GM23338 (cell line): ENCODE results near the gene KCNMB2. TPM values are rescaled to one million over a fixed set of nuclear protein-coding genes. Genes with fewer than 3 reads are reported as not detected.

Experiments
- ATAC-seq: fragments of 200-7000 bp; cut with Tn5 transposase; 3 replicates; pipeline ENCODE4 v1.9.1; 2020
- DNase-seq: peaks from one replicate; pipeline ENCODE4 v3.0.0-alpha.2; 2015; ENCODE audit warnings: low spot score
- H2AFZ ChIP-seq: fragments of 200-600 bp; sonication (generic); 2 replicates; pipeline ENCODE4 v1.8.0; 2016; ENCODE audit warnings: antibody characterized with exemption, mild to moderate bottlenecking, moderate library complexity
- H3F3A ChIP-seq: fragments of 200-600 bp; sonication (generic); replicated peaks from 2 replicates; pipeline ENCODE4 v1.8.0; 2017; ENCODE audit warnings: antibody characterized with exemption, mixed run types, low read depth
- H3K27ac ChIP-seq: fragments of 200-600 bp; sonication (generic); 2 replicates; pipeline ENCODE4 v1.6.1; 2016; ENCODE audit warnings: low read depth
- H3K27me3 ChIP-seq: fragments of 200-600 bp; sonication (generic); 2 replicates; pipeline ENCODE4 v1.8.0; 2016; ENCODE audit warnings: mild to moderate bottlenecking, mixed run types, moderate library complexity; ENCODE audit not compliant: insufficient read depth
- H3K36me3 ChIP-seq: fragments of 200-600 bp; sonication (generic); 2 replicates; pipeline ENCODE4 v1.8.0; 2016; ENCODE audit warnings: mild to moderate bottlenecking; ENCODE audit not compliant: insufficient read depth
- H3K4me1 ChIP-seq: fragments of 200-600 bp; sonication (generic); 2 replicates; pipeline ENCODE4 v1.8.0; 2016; ENCODE audit warnings: mild to moderate bottlenecking, moderate library complexity; ENCODE audit not compliant: insufficient read depth
- H3K4me2 ChIP-seq: fragments of 200-600 bp; sonication (generic); 2 replicates; pipeline ENCODE4 v1.7.1; 2017; ENCODE audit warnings: mixed run types
- H3K4me3 ChIP-seq: fragments of 200-600 bp; sonication (generic); 2 replicates; pipeline ENCODE4 v1.6.1; 2016; ENCODE audit warnings: mixed run types
- H3K79me2 ChIP-seq: fragments of 200-600 bp; sonication (generic); replicated peaks from 2 replicates; pipeline ENCODE4 v1.8.0; 2017; ENCODE audit warnings: mild to moderate bottlenecking; ENCODE audit not compliant: insufficient read depth
- H3K9me2 ChIP-seq: fragments of 200-600 bp; sonication (generic); 2 replicates; pipeline ENCODE4 v1.8.0; 2017; ENCODE audit not compliant: insufficient read depth
- H4K20me1 ChIP-seq: fragments of 200-600 bp; sonication (generic); replicated peaks from 2 replicates; pipeline ENCODE4 v1.8.0; 2017; ENCODE audit warnings: mild to moderate bottlenecking; ENCODE audit not compliant: insufficient read depth
- H3K27ac Mint-ChIP-seq: 2 replicates; pipeline ENCODE4 v1.8.0; 2020; ENCODE audit warnings: inconsistent platforms, mild to moderate bottlenecking, moderate library complexity, mixed read lengths
- H3K27me3 Mint-ChIP-seq: 3 replicates; pipeline ENCODE4 v1.8.0; 2022; ENCODE audit warnings: low read depth, mild to moderate bottlenecking, moderate library complexity, mixed read lengths, inconsistent platforms; ENCODE audit not compliant: insufficient read depth, poor library complexity
- H3K36me3 Mint-ChIP-seq: 3 replicates; pipeline ENCODE4 v1.8.0; 2021; ENCODE audit warnings: low read depth, mild to moderate bottlenecking, inconsistent platforms, moderate library complexity, mixed read lengths
- H3K4me1 Mint-ChIP-seq: 3 replicates; pipeline ENCODE4 v1.8.0; 2020; ENCODE audit warnings: mild to moderate bottlenecking, inconsistent platforms, mixed read lengths
- H3K4me3 Mint-ChIP-seq: 3 replicates; pipeline ENCODE4 v1.8.0; 2021; ENCODE audit warnings: moderate library complexity, mild to moderate bottlenecking, inconsistent platforms, mixed read lengths
- H3K9me3 Mint-ChIP-seq: 3 replicates; pipeline ENCODE4 v1.8.0; 2020; ENCODE audit warnings: moderate library complexity, mild to moderate bottlenecking, inconsistent platforms, mixed read lengths
- CTCF ChIP-seq, 2 experiments: fragments of 200-600 bp in 1 of 2; sonication (generic) in 1 of 2; conservative IDR thresholded peaks; 2 replicates each; pipeline versions ENCODE4 v1.5.1 to v1.6.1; 2016 to 2017; ENCODE audit warnings: antibody characterized with exemption in 2 of 2, low read depth in 2 of 2, mild to moderate bottlenecking in 2 of 2, moderate library complexity in 1 of 2
- EZH2 ChIP-seq: fragments of 200-600 bp; sonication (generic); IDR thresholded peaks from one replicate; pipeline ENCODE4 v1.8.0; 2017; ENCODE audit warnings: antibody characterized with exemption, mild to moderate bottlenecking, low read depth; ENCODE audit not compliant: unreplicated experiment
- JUNB ChIP-seq: IDR thresholded peaks from one replicate; pipeline ENCODE4 v1.6.1; 2016; ENCODE audit warnings: antibody characterized with exemption; ENCODE audit not compliant: unreplicated experiment
- REST ChIP-seq: IDR thresholded peaks from one replicate; pipeline ENCODE4 v1.6.1; 2018; ENCODE audit warnings: antibody characterized with exemption; ENCODE audit not compliant: unreplicated experiment
- STAT1 ChIP-seq: IDR thresholded peaks from one replicate; pipeline ENCODE4 v1.6.1; 2016; ENCODE audit warnings: antibody characterized with exemption; ENCODE audit not compliant: unreplicated experiment
- ZNF331 ChIP-seq: fragments of 250-450 bp; sonication (Bioruptor Pico); IDR thresholded peaks from 2 replicates; pipeline ENCODE4 v1.5.0; 2020; ENCODE audit warnings: low read depth, mild to moderate bottlenecking, moderate library complexity
- polyA plus RNA-seq: library from polyadenylated mRNA; unstranded; fragments of >200 nt; fragmentation: Nextera tagmentation; extraction: Ambion mirVana; gene quantifications from 2 replicates; pipeline ENCODE4 v1.2.1, GENCODE V29; 2016
- total RNA-seq: library from RNA; depleted of rRNA; stranded (reverse); fragments of >200 nt; shearing (Covaris generic); gene quantifications from 2 replicates; pipeline ENCODE4 v1.2.3, GENCODE V29; 2014
- TF ChIP-seq, protein P1 (sequence below): fragments of 250-450 bp; sonication (Bioruptor Pico); IDR thresholded peaks from 2 replicates; pipeline ENCODE4 v1.5.0; 2020; ENCODE audit warnings: mild to moderate bottlenecking, moderate library complexity

Gene KCNMB2
- total and polyA plus RNA-seq, 2 experiments from 2014 or later: 0.53 TPM; not detected in 1

DNA sequence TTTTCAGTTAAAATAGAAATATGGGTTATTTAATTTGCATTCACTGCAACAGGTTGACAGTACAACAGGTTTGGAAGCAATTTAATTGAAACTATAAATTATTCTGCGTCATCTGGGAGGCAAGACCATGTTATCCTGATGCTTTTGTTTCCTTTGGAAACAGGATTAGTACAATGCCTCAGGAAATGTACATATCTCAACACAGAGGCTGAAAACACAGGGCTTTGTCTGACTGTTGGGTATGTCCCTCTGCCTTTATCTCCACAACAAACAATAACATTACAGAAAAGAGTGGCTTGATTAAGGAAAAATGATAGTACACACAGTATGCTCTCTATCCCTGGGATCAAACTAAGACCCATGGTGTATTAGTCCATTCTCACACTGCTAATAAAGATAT lies 95.7 kb downstream of the KCNMB2 start:
- ATAC-seq (no peak), DNase-seq (no peak)
- H2AFZ ChIP-seq: no peak overlapping the region
- H3K27me3 ChIP-seq: no peaks in the 10 kb centered on the region
- Mint-ChIP-seq H3K27me3 (peaks cover 2% of the 10 kb centered on the region), H3K27ac (no peak overlapping the region), H3K4me1 (no peaks in the 10 kb centered on the region; the same call in 2 of the 3 replicates), H3K36me3 (peaks cover 5% of the 10 kb centered on the region; the same call in 2 of the 3 replicates), H3K9me3 (peaks cover 16% of the 10 kb centered on the region), H3K4me3 (no peak overlapping the region)
- H3K27ac ChIP-seq: no peak overlapping the region
- no peaks in the 10 kb centered on the region for H3K36me3 ChIP-seq
- H3F3A ChIP-seq: no peaks in the 10 kb centered on the region
- H3K4me3 ChIP-seq: no peak overlapping the region
- no peaks in the 10 kb centered on the region; the same call in 1 of the 2 replicates for H3K9me2 ChIP-seq
- H3K4me1 ChIP-seq: no peaks in the 10 kb centered on the region
- no peaks in the 10 kb centered on the region for H3K79me2 ChIP-seq
- H4K20me1 ChIP-seq: no peaks in the 10 kb centered on the region
- H3K4me2 ChIP-seq: no peak overlapping the region
- TF ChIP-seq REST (no peak), ZNF331 (CRISPR knock-in tag) (no peak), STAT1 (no peak), JUNB (no peak), CTCF (conservative IDR thresholded peaks at IDR 0.05; ENCODE audit: low read depth in 2 of 2) (no peak), EZH2 (no peak)
- TF ChIP-seq, protein P1, sequence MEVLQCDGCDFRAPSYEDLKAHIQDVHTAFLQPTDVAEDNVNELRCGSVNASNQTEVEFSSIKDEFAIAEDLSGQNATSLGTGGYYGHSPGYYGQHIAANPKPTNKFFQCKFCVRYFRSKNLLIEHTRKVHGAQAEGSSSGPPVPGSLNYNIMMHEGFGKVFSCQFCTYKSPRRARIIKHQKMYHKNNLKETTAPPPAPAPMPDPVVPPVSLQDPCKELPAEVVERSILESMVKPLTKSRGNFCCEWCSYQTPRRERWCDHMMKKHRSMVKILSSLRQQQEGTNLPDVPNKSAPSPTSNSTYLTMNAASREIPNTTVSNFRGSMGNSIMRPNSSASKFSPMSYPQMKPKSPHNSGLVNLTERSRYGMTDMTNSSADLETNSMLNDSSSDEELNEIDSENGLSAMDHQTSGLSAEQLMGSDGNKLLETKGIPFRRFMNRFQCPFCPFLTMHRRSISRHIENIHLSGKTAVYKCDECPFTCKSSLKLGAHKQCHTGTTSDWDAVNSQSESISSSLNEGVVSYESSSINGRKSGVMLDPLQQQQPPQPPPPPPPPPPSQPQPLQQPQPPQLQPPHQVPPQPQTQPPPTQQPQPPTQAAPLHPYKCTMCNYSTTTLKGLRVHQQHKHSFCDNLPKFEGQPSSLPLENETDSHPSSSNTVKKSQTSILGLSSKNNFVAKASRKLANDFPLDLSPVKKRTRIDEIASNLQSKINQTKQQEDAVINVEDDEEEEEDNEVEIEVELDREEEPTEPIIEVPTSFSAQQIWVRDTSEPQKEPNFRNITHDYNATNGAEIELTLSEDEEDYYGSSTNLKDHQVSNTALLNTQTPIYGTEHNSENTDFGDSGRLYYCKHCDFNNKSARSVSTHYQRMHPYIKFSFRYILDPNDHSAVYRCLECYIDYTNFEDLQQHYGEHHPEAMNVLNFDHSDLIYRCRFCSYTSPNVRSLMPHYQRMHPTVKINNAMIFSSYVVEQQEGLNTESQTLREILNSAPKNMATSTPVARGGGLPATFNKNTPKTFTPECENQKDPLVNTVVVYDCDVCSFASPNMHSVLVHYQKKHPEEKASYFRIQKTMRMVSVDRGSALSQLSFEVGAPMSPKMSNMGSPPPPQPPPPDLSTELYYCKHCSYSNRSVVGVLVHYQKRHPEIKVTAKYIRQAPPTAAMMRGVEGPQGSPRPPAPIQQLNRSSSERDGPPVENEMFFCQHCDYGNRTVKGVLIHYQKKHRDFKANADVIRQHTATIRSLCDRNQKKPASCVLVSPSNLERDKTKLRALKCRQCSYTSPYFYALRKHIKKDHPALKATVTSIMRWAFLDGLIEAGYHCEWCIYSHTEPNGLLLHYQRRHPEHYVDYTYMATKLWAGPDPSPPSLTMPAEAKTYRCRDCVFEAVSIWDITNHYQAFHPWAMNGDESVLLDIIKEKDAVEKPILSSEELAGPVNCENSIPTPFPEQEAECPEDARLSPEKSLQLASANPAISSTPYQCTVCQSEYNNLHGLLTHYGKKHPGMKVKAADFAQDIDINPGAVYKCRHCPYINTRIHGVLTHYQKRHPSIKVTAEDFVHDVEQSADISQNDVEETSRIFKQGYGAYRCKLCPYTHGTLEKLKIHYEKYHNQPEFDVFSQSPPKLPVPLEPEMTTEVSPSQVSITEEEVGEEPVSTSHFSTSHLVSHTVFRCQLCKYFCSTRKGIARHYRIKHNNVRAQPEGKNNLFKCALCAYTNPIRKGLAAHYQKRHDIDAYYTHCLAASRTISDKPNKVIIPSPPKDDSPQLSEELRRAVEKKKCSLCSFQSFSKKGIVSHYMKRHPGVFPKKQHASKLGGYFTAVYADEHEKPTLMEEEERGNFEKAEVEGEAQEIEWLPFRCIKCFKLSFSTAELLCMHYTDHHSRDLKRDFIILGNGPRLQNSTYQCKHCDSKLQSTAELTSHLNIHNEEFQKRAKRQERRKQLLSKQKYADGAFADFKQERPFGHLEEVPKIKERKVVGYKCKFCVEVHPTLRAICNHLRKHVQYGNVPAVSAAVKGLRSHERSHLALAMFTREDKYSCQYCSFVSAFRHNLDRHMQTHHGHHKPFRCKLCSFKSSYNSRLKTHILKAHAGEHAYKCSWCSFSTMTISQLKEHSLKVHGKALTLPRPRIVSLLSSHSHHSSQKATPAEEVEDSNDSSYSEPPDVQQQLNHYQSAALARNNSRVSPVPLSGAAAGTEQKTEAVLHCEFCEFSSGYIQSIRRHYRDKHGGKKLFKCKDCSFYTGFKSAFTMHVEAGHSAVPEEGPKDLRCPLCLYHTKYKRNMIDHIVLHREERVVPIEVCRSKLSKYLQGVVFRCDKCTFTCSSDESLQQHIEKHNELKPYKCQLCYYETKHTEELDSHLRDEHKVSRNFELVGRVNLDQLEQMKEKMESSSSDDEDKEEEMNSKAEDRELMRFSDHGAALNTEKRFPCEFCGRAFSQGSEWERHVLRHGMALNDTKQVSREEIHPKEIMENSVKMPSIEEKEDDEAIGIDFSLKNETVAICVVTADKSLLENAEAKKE (CRISPR knock-in tag): no peak
